ACC112 (cell line): ENCODE results near the gene STPG4.

ENCODE experiments used
- H2AFZ ChIP-seq: fragments of 200-600 bp; sonication (generic); one replicate; pipeline ENCODE4 v1.6.0; 2017; ENCODE audit warnings: antibody characterized with exemption, low read length; ENCODE audit not compliant: unreplicated experiment
- H3K27ac ChIP-seq: fragments of 200-600 bp; sonication (generic); 2 replicates; pipeline ENCODE4 v1.5.1; 2014; ENCODE audit warnings: low read depth, mild to moderate bottlenecking, antibody characterized with exemption, low read length, moderate library complexity
- H3K27me3 ChIP-seq: fragments of 200-600 bp; sonication (generic); 2 replicates; pipeline ENCODE4 v1.6.1; 2014; ENCODE audit warnings: mild to moderate bottlenecking, antibody characterized with exemption, low read length, moderate library complexity, mixed read lengths; ENCODE audit not compliant: insufficient read depth
- H3K36me3 ChIP-seq: fragments of 200-600 bp; sonication (generic); 2 replicates; pipeline ENCODE4 v1.6.1; 2016; ENCODE audit warnings: mild to moderate bottlenecking, antibody characterized with exemption, low read length, moderate library complexity, mixed read lengths; ENCODE audit not compliant: insufficient read depth
- H3K4me1 ChIP-seq: fragments of 200-600 bp; sonication (generic); one replicate; pipeline ENCODE4 v1.6.1; 2016; ENCODE audit warnings: low read length, mixed read lengths; ENCODE audit not compliant: insufficient read depth, unreplicated experiment, control insufficient read depth
- H3K4me3 ChIP-seq: fragments of 200-600 bp; sonication (generic); 2 replicates; pipeline ENCODE4 v1.5.1; 2014; ENCODE audit warnings: mild to moderate bottlenecking, low read depth, low read length
- H3K79me2 ChIP-seq: fragments of 200-600 bp; sonication (generic); one replicate; pipeline ENCODE4 v1.6.0; 2016; ENCODE audit warnings: low read length; ENCODE audit not compliant: control insufficient read depth, unreplicated experiment, insufficient read depth

Gene STPG4

GRCh38 chr2:47155091-47155876, at the start of gene STPG4:
Gene STPG4, minus strand, starts transcription at chr2:47155308. Its CDS starts 57 bp downstream, at chr2:47155251.
- peaks cover 15% of the 10 kb centered on the region for H3K36me3 ChIP-seq
- H3K27me3 ChIP-seq, result no peaks in the 10 kb centered on the region
- peaks cover 2% of the 10 kb centered on the region for H3K79me2 ChIP-seq
- H2AFZ ChIP-seq, result no peak within 1 kb of the TSS
- 0 out of 2 replicates have a peak within 1 kb of the TSS, but pooled peaks have one; percentile 4 for H3K27ac ChIP-seq
- H3K4me3 ChIP-seq, result no peak within 1 kb of the TSS
- H3K4me1 ChIP-seq, result no peaks in the 10 kb centered on the region

- H3K27ac ChIP-seq, result no peak overlapping the region
- H3K79me2 ChIP-seq, result no peaks in the 10 kb centered on the region
- no peaks in the 10 kb centered on the region for H3K27me3 ChIP-seq
These were observed 49.6 kb upstream of the STPG4 start for GRCh38 chr2:47204691-47205090.

GRCh38 chr2:47203995-47204394, 48.9 kb upstream of the STPG4 start:
- H3K4me3 ChIP-seq, result no peak overlapping the region
- no peak overlapping the region for H2AFZ ChIP-seq
- no peaks in the 10 kb centered on the region for H3K27me3 ChIP-seq
- H3K79me2 ChIP-seq, result no peaks in the 10 kb centered on the region
- H3K27ac ChIP-seq, result no peak overlapping the region
- peaks cover 36% of the 10 kb centered on the region for H3K4me1 ChIP-seq
- no peaks in the 10 kb centered on the region for H3K36me3 ChIP-seq

More at GRCh38 chr2:47204691-47205090, 49.6 kb upstream of the STPG4 start:
- Histone ChIP-seq H3K36me3 (no peaks in the 10 kb centered on the region), H3K4me3 (no peak overlapping the region), H2AFZ (no peak overlapping the region), H3K4me1 (peaks cover 36% of the 10 kb centered on the region)

- Histone ChIP-seq H3K27me3 (no peaks in the 10 kb centered on the region), H3K4me1 (peaks cover 33% of the 10 kb centered on the region), H2AFZ (no peak overlapping the region), H3K79me2 (no peaks in the 10 kb centered on the region), H3K27ac (peak overlapping the region; percentile 64), H3K36me3 (no peaks in the 10 kb centered on the region), H3K4me3 (no peak overlapping the region)
These were observed 46.1 kb upstream of the STPG4 start for GRCh38 chr2:47201224-47201623.

GRCh38 chr2:47198985-47199451, 43.9 kb upstream of the STPG4 start:
- H3K27me3 ChIP-seq, result no peaks in the 10 kb centered on the region
- no peaks in the 10 kb centered on the region for H3K36me3 ChIP-seq
- no peak overlapping the region for H3K4me3 ChIP-seq
- peaks cover 43% of the 10 kb centered on the region for H3K4me1 ChIP-seq
- no peaks in the 10 kb centered on the region for H3K79me2 ChIP-seq
- H3K27ac ChIP-seq, result peak overlapping the region; percentile 15; the same call in 1 of the 2 replicates
- peak overlapping the region; percentile 47 for H2AFZ ChIP-seq

GRCh38 chr2:47196499-47196898, 41.4 kb upstream of the STPG4 start:
- no peak overlapping the region for H2AFZ ChIP-seq
- no peaks in the 10 kb centered on the region for H3K27me3 ChIP-seq
- H3K36me3 ChIP-seq, result no peaks in the 10 kb centered on the region
- H3K79me2 ChIP-seq, result no peaks in the 10 kb centered on the region
- peaks cover 64% of the 10 kb centered on the region for H3K4me1 ChIP-seq
- no peak overlapping the region for H3K4me3 ChIP-seq
- no peak overlapping the region for H3K27ac ChIP-seq

GRCh38 chr2:47196046-47196445, 40.9 kb upstream of the STPG4 start:
- H3K27ac ChIP-seq, result no peak overlapping the region
- H3K36me3 ChIP-seq, result no peaks in the 10 kb centered on the region
- no peak overlapping the region for H2AFZ ChIP-seq
- H3K4me1 ChIP-seq, result peaks cover 64% of the 10 kb centered on the region
- H3K4me3 ChIP-seq, result no peak overlapping the region
- H3K79me2 ChIP-seq, result no peaks in the 10 kb centered on the region
- no peaks in the 10 kb centered on the region for H3K27me3 ChIP-seq

- Histone ChIP-seq H3K27ac (no peak overlapping the region), H3K79me2 (no peaks in the 10 kb centered on the region), H3K4me1 (peaks cover 67% of the 10 kb centered on the region), H3K27me3 (no peaks in the 10 kb centered on the region), H3K4me3 (no peak overlapping the region), H3K36me3 (no peaks in the 10 kb centered on the region), H2AFZ (no peak overlapping the region)
These were observed 40.0 kb upstream of the STPG4 start for GRCh38 chr2:47195148-47195547.

GRCh38 chr2:47194410-47194809, 39.3 kb upstream of the STPG4 start:
- H3K4me1 ChIP-seq, result peaks cover 69% of the 10 kb centered on the region
- no peaks in the 10 kb centered on the region for H3K79me2 ChIP-seq
- H3K27ac ChIP-seq, result no peak overlapping the region
- no peaks in the 10 kb centered on the region for H3K27me3 ChIP-seq
- H3K36me3 ChIP-seq, result no peaks in the 10 kb centered on the region
- no peak overlapping the region for H2AFZ ChIP-seq
- H3K4me3 ChIP-seq, result no peak overlapping the region

GRCh38 chr2:47193607-47194006, 38.5 kb upstream of the STPG4 start:
- Histone ChIP-seq H2AFZ (no peak overlapping the region), H3K27ac (peak overlapping the region; percentile 2; the same call in 1 of the 2 replicates), H3K27me3 (no peaks in the 10 kb centered on the region), H3K79me2 (no peaks in the 10 kb centered on the region), H3K4me1 (peaks cover 65% of the 10 kb centered on the region), H3K36me3 (no peaks in the 10 kb centered on the region), H3K4me3 (no peak overlapping the region)
